GM19467 (cell line): Measurements from ENCODE around the gene CPNE9.
"Not testable (repeated sequence)": the region's sequence is repeated elsewhere in the genome, so short reads cannot be mapped to it uniquely, and the experiment has no call there.

Experiments
- ATAC-seq: cut with Tn5 transposase; IDR thresholded peaks from one replicate; pipeline ENCODE4 v1.9.1; 2021; ENCODE audit warnings: mild to moderate bottlenecking, moderate library complexity; ENCODE audit not compliant: unreplicated experiment

CPNE9 gene

DNA sequence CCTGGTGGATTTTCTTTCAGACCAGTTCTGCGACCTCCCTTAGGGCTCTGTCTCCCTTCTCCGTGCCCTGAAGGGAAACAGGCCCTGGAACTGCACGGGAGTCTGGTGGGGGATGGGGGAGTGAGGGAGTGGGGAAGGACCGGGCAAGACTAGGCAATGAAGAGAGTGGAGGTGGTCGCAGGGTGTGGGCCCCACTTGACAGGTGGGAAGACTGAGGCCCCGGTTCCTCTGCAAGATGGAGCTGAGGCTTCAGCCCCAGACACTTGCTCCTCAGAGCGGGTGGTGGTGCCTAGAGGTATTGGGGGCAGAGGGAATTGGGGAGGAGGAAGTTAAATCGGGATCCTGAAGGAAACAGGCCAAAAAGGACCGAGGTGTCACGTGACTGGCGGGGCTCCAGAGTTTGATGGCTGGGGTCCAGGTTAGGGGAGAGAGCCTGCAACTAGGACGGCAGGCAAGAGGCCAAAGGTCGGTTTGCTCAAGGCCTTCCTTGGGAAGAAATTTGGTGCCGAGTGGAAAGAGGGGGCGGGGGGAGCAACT lies 66.7 kb downstream of the CPNE9 start:
- no peak for ATAC-seq

DNA sequence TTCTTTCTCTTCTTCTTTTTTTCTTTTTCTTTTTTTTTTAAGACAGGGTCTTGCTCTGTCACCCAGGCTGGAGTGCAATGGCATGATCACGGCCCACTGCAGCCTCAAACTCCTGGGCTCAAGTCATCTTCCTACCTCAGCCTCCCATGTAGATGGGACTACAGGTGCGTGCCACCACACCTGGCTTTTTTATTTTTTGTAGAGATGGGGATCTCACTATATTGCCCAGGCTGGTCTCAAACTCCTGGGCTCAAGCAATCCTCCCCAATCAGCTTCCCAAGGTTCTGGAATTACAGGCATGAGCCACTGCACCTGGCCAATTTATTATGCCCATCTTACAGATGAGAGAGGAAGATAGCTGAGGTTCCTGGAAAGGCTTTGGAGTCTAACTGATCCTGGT lies 67.4 kb downstream of the CPNE9 start:
- not testable (repeated sequence) for ATAC-seq

DNA sequence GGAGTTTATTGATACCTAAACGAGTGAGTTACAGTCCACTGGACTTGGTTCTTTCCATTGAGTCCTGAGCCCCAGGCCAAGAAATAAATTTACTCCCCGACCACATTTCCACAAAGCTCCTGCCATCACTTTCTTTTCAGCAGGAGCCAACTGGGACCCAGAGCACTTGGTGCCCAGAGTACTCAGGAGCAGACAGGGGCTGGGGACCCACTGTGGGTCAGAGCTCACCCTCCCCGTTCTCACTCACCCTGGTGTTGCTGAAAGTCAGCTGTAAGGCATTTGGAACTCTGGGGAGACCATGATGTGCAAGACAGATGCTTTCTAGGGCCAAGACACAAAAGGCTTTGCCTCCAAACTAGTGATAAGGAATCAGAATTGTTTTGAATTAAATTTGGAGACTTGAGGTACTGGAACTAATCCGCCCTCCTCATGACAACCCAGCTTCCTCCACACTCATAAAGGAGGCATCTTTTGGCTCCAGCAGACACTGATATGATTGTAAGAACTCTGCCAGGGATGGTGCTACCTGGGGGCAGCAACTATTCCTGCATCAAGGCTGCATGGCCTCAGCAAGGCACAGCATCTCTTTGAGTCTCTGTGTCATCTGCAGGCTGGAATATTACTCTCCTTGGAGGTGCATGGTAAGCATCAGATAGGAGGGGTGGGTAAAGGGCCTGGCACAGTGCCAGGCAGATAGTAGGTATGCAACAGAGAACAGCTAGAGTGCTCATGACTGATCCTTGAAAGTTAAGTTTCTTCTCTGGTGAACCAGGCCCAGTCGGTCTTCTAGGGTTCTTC lies 73.5 kb downstream of the CPNE9 start:
- ATAC-seq: no peak

DNA sequence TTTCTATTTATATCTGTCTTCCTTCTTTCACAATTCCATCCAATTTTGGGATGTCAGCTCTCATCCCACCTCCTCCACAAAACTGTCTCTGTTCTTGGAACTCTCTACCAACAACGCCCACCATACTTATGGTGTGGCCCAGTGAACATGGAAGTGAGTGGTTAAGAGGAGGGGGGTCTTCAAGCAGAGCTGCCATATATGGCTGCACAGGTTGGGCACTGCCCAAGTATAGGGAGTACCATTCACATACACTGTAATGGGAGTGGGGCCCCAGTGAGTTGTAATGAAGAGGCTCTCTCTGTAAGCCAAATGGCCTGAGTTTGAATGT lies 74.0 kb downstream of the CPNE9 start:
- no peak for ATAC-seq

DNA sequence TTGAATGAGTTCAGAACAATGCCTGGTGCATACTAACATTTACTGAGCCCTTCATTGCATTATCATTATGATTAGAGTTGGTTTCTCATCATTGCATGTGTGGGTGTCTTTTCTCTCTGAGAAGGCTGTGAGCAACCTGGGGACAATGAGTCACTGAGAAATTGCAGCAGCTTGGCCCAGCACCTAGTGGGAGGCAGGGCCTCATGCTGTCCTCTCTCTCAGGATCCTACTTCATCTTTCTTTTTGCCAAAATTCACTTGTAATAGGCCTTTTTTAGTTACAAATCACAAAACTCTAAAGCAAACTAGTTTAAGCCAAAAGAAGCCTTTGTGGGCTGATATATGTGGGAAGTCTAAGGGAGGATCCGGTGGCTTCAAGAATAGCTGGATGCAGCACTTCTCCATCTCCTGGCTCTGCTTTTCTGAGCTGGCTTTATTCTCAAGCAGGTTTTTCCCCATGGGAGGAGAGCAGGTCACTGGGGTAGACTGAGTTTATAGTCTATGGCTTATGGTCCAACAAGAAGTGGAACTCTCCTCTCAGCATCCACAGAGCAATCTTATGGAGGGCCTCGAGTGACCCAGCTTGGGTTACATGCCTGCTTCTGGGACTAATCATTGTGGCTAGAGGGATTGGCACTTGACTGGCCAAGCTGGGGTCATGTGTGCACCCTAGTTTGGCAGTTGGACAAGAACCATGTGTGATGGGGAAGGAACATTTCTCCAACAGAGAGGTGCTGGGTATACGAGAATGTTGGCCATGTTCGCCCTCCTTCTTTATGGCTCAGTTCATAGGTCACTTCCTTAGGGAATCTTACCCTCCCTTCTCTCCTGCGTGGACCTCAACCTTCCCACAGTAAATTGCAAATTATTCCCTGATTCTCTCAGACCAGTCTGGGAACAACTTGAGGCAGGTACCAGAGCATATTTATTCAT lies 74.8 kb downstream of the CPNE9 start:
- ATAC-seq: no peak

DNA sequence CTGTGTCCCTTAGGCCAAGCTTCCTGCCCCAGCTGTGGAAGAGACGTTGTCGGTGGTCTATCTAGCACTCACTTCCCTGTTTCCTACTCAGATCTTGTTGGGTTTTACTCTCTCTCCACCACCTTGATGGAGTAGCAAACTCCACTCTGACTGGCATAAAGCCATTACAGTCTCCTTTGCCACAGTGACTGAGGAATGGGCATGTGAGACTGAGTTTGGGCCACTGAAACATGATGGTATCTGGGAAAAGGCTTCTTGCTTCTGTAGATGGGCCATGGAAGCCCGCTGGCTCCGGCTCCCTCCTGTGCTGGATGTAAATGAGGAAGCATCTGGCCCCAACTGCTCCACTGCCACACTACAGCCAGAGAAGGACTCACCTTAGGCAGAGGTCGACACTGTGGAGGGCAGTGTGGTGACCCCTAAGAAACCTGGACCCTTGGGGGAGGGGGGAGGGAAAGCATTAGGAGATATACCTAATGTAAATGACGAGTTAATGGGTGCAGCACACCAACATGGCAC lies 75.5 kb downstream of the CPNE9 start:
- no peak for ATAC-seq
